Measurements from ENCODE around the gene MUC22. TPM values are rescaled to one million over a fixed set of nuclear protein-coding genes. Genes with fewer than 3 reads are reported as not detected.
"Not testable (repeated sequence)": the region's sequence is repeated elsewhere in the genome, so short reads cannot be mapped to it uniquely, and the experiment has no call there.

The MUC22 gene
- total RNA-seq, 1 experiment from 2014 or later, result not detected

GRCh38 chr6:30964075-30964474 lies 46.2 kb upstream of the MUC22 start:
- CTCF ChIA-PET, result interaction anchor here (1.2 kb wide), 1 partner anchor 123 kb away, joined by 3 read pairs; no protein-coding TSS in a partner anchor
- no peak for DNase-seq (ENCODE audit: low spot score)
- Mint-ChIP-seq H3K36me3 (no peaks in the 10 kb centered on the region), H3K27ac (no peak overlapping the region), H3K4me3 (no peak overlapping the region), H3K9me3 (peaks cover 24% of the 10 kb centered on the region), H3K27me3 (ENCODE audit: low read depth) (peaks cover 7% of the 10 kb centered on the region), H3K4me1 (peaks cover 4% of the 10 kb centered on the region; the same call in 1 of the 2 replicates)
- TF ChIP-seq IRF1 (CRISPR knock-in tag; IDR thresholded peaks at IDR 0.05), result no peak
- POLR2A ChIA-PET, result no interaction called here
- ATAC-seq, result no peak

- CTCF ChIA-PET, result interaction anchor here (1.2 kb wide), 1 partner anchor 122 kb away, joined by 3 read pairs; no protein-coding TSS in a partner anchor
- peaks cover 27% of the 10 kb centered on the region for H3K9me3 Mint-ChIP-seq
- no peak overlapping the region for H3K4me3 Mint-ChIP-seq
- ATAC-seq (no peak), DNase-seq (ENCODE audit: low spot score) (no peak)
- no peaks in the 10 kb centered on the region for H3K36me3 Mint-ChIP-seq
- POLR2A ChIA-PET, result no interaction called here
- TF ChIP-seq MYBL2 (CRISPR knock-in tag; IDR thresholded peaks at IDR 0.05), result no peak
- TF ChIP-seq, protein P1, sequence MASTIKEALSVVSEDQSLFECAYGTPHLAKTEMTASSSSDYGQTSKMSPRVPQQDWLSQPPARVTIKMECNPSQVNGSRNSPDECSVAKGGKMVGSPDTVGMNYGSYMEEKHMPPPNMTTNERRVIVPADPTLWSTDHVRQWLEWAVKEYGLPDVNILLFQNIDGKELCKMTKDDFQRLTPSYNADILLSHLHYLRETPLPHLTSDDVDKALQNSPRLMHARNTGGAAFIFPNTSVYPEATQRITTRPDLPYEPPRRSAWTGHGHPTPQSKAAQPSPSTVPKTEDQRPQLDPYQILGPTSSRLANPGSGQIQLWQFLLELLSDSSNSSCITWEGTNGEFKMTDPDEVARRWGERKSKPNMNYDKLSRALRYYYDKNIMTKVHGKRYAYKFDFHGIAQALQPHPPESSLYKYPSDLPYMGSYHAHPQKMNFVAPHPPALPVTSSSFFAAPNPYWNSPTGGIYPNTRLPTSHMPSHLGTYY (CRISPR knock-in tag; IDR thresholded peaks at IDR 0.05), result no peak
- no peak for TF ChIP-seq NR2C2 (CRISPR knock-in tag; IDR thresholded peaks at IDR 0.05)
- no peak for TF ChIP-seq NFYB (CRISPR knock-in tag; conservative IDR thresholded peaks at IDR 0.05; ENCODE audit: low read depth)
- no peak overlapping the region for H3K27ac Mint-ChIP-seq
- peaks cover 4% of the 10 kb centered on the region; the same call in 1 of the 2 replicates for H3K4me1 Mint-ChIP-seq
- peaks cover 5% of the 10 kb centered on the region for H3K27me3 Mint-ChIP-seq (ENCODE audit: low read depth)
These were observed 45.1 kb upstream of the MUC22 start for GRCh38 chr6:30965140-30965601.

- Mint-ChIP-seq H3K36me3 (no peaks in the 10 kb centered on the region), H3K4me1 (peaks cover 11% of the 10 kb centered on the region), H3K4me3 (no peak overlapping the region), H3K27me3 (ENCODE audit: low read depth) (peaks cover 5% of the 10 kb centered on the region), H3K9me3 (peaks cover 27% of the 10 kb centered on the region), H3K27ac (no peak overlapping the region)
- DNase-seq (ENCODE audit: low spot score) (no peak), ATAC-seq (no peak)
- ChIA-PET CTCF (interaction anchor here (0.5 kb wide), 1 partner anchor 96 kb away, joined by 3 read pairs; no protein-coding TSS in a partner anchor), POLR2A (no interaction called here)
- TF ChIP-seq MAX (CRISPR knock-in tag; IDR thresholded peaks at IDR 0.05) (no peak), SMAD4 (CRISPR knock-in tag; IDR thresholded peaks at IDR 0.05) (no peak), FOXK1 (CRISPR knock-in tag; IDR thresholded peaks at IDR 0.05) (no peak), FOXJ3 (CRISPR knock-in tag; IDR thresholded peaks at IDR 0.05; ENCODE audit: borderline replicate concordance) (no peak), ATF1 (CRISPR knock-in tag; IDR thresholded peaks at IDR 0.05) (no peak), FOXP4 (CRISPR knock-in tag; IDR thresholded peaks at IDR 0.05) (no peak), ZBTB21 (CRISPR knock-in tag; IDR thresholded peaks at IDR 0.05; ENCODE audit: borderline replicate concordance) (no peak), MLX (CRISPR knock-in tag; IDR thresholded peaks at IDR 0.05) (no peak), ZNF423 (CRISPR knock-in tag; IDR thresholded peaks at IDR 0.05) (no peak)
These were observed 44.1 kb upstream of the MUC22 start for GRCh38 chr6:30966154-30966553.

- H3K27me3 Mint-ChIP-seq (ENCODE audit: low read depth); ATAC-seq; H3K27ac Mint-ChIP-seq; POLR2A ChIA-PET; DNase-seq (ENCODE audit: low spot score); H3K4me3 Mint-ChIP-seq; H3K36me3 Mint-ChIP-seq: not testable (repeated sequence)
- CTCF ChIA-PET, result interaction anchor here (0.6 to 1.0 kb wide), 2 partner anchors 75 to 749 kb away, joined by 3 read pairs; no protein-coding TSS in a partner anchor
- Mint-ChIP-seq H3K9me3 (peaks cover 27% of the 10 kb centered on the region), H3K4me1 (peaks cover 12% of the 10 kb centered on the region)
These were observed 41.1 kb upstream of the MUC22 start for GRCh38 chr6:30969171-30969570.
